Hippocampal formation (tissue), 2 donors: ENCODE results near the gene RHOT1.

Experiments
- DNase-seq, 2 donors: peaks; one replicate each; lab custom pipeline; 2025; lab: John Stamatoyannopoulos, UW

Gene RHOT1

GRCh38 chr17:32268734-32269288 is 126.5 kb downstream of the RHOT1 start:
- no peak for DNase-seq

- DNase-seq: no peak
Measured at GRCh38 chr17:32269377-32269776, 127.1 kb downstream of the RHOT1 start.

- no peak for DNase-seq
Measured at GRCh38 chr17:32271844-32272243, 129.5 kb downstream of the RHOT1 start.

- no peak for DNase-seq
Measured at GRCh38 chr17:32274101-32274500, 131.8 kb downstream of the RHOT1 start.

- DNase-seq: no peak
Measured at GRCh38 chr17:32274643-32275042, 132.3 kb downstream of the RHOT1 start.
